GM12865 (cell line): Measurements from ENCODE around the gene MYOF.

Experiments used
- DNase-seq: peaks from one replicate; pipeline ENCODE4 v3.0.0; 2010; ENCODE audit warnings: low read depth
- H3K4me3 ChIP-seq: 2 replicates; pipeline ENCODE4 v1.5.1; 2011; ENCODE audit warnings: mild to moderate bottlenecking, low read depth, low read length, control low read depth
- TF ChIP-seq, protein P1 (sequence below): IDR thresholded peaks from 2 replicates; pipeline ENCODE4 v1.5.1; 2011; ENCODE audit warnings: low read length, control low read depth, low read depth, inconsistent platforms; ENCODE audit not compliant: insufficient read depth; ENCODE audit errors: missing control alignments

Gene MYOF

DNA sequence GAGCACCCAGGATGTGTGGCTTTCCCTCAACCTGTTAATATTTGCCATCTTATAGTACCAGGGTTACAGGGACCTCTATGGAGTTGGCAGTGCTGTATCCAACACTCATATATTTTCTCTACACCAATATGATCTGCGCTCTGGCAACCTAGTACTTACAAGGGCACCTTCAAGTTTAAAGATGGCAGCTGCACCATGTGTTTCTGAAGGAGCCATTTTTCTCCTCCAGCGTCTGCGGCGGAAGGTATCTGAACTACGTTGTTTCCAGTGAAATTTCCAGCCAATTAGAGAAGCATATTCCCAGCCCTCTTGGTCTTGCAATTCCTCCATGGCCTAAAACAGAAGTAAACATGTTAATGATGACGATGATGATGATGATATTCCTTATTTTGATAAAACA is 125.6 kb downstream of the MYOF start:
- no peak for DNase-seq
- TF ChIP-seq, protein P1, sequence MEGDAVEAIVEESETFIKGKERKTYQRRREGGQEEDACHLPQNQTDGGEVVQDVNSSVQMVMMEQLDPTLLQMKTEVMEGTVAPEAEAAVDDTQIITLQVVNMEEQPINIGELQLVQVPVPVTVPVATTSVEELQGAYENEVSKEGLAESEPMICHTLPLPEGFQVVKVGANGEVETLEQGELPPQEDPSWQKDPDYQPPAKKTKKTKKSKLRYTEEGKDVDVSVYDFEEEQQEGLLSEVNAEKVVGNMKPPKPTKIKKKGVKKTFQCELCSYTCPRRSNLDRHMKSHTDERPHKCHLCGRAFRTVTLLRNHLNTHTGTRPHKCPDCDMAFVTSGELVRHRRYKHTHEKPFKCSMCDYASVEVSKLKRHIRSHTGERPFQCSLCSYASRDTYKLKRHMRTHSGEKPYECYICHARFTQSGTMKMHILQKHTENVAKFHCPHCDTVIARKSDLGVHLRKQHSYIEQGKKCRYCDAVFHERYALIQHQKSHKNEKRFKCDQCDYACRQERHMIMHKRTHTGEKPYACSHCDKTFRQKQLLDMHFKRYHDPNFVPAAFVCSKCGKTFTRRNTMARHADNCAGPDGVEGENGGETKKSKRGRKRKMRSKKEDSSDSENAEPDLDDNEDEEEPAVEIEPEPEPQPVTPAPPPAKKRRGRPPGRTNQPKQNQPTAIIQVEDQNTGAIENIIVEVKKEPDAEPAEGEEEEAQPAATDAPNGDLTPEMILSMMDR: no peak
- no peak overlapping the region for H3K4me3 ChIP-seq

DNA sequence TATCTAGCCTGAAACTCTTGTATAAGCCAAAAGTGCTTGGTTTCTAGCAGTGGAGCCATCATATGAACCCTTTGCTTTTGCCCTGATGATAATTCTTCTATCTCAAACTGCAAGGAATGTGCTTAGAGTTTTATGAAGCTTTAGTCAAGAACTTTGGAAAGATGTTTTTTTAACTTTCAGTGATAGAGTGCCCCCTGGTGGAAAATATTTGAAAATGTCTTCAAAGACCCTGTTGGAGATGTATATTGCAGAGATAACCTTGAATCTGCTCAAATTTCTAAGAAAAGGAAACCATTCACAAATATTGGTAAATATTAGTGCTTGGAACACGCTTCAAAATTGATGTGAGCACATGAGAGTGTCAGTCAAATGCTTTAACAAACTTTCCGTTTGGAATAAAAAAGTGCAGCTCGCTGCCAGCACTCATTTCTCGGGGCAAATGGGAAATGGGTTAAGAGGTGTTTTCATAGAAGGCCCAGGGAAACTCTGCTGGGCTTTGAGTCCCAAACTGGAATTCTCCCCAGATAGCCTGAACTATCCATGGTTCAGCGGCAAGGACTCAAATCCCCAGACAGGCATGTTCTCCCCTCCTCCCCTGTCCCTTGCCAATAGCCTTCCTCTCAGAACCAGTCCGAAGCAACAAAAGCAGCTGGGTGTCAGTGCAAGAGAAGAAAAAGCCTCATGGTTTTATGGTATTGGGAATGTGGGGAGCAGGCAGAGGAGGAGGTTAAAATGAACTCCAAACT is 129.3 kb downstream of the MYOF start:
- peak; percentile 35 for DNase-seq
- TF ChIP-seq, protein P1: peak; percentile 35
- H3K4me3 ChIP-seq: no peak overlapping the region

DNA sequence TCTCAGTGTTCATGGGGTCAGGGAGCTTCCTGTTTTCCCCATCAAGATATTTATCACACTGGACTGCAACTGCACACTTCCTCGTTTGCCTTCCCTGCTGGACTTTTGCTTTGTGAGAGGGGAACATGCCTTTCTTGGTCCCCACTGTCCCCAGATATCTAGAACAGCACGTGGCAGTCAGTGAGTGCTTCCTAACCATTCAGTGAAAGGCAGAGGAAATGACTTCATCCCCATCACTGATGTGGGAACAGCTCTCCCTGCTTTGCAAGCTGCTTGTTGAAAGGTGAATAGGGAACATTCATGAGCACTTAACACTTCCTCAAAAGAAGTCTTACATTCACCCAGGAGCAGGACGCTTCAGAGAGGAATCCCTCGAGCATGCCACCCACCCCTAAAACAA is 135.4 kb downstream of the MYOF start:
- TF ChIP-seq, protein P1: no peak
- no peak overlapping the region for H3K4me3 ChIP-seq
- peak; percentile 35 for DNase-seq

DNA sequence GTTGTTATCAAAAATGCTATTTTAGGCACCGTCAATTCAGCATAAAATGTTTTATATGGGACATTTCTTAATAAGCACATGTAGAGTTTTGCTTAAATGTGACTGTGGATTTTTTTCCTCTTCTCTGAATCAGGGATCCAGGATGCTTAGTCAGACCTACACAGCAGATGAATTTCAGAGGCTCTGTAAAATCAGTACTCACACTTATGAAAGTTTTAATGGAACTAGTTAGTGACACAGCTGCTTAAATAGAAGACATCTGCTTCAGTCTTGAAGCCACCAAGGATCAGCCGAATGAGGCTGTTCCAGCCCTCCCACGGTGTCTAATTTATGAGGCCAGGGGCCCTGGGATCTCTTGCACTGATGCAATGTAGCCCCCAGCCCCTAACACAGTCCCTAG is 136.0 kb downstream of the MYOF start:
- TF ChIP-seq, protein P1: no peak
- peak; percentile 40 for DNase-seq
- H3K4me3 ChIP-seq: no peak overlapping the region

DNA sequence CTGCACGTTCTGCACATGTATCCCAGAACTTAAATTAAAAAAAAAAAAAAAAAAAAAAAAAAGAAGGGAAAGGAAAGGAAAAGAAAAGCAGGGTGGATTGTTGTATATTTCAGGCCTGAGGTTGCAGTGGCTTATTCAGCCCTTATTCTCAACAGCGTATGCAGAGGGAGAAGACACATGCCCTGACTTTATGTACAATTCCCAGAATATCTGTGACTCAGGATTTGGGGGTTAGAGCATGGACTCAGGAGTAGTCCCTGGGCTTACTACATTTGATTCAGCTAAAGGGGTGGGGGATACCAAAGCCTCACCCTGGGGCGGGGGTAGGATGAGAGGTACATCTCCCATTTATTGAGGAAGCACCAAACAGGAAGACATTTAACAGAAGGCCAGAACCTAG is 137.4 kb downstream of the MYOF start:
- TF ChIP-seq, protein P1: no peak
- H3K4me3 ChIP-seq: no peak overlapping the region
- DNase-seq: no peak

DNA sequence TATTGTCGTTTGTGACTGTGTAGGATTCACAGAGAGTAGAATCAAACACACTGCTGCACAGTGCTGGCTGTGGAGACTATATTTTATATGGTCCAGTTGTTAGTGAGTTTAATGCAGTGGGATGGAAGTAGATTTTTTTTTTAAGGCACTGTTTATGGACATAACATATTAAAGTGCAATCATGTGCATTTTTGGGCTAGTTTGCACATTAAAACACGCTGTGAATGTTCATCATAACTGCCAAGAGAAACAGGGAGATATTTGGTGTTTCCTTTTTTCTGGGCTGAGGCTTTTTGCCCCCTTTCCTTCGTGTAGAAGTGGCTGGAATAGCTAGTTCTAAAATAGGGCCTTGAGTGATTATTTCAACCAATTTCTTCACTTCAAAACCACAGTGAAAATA is 139.2 kb downstream of the MYOF start:
- no peak overlapping the region for H3K4me3 ChIP-seq
- no peak for DNase-seq
- TF ChIP-seq, protein P1: no peak

DNA sequence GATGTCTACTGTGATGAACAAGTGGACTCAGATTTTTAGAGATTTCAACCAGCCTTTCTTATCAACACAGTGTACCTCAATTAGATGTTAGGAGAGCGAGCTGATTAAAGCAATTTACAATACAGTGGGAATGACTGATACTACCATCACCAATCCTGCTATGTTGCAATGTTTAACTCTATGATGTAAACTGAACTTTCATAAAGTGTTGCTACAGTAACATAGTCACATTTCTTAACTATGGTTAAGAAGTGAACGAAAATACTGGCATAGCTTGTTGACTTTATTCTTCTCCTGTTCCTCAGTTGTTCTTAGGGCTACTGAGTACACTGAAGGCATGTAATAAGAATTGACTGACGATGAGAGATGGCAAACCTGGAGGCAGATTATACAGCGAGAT is 139.8 kb downstream of the MYOF start:
- no peak overlapping the region for H3K4me3 ChIP-seq
- DNase-seq: no peak
- TF ChIP-seq, protein P1: no peak
